ENCODE data around the gene LIMS1.
A peak's percentile ranks its signal among the peaks of the same experiment; 100 is the strongest.
"Not testable (repeated sequence)": the region's sequence is repeated elsewhere in the genome, so short reads cannot be mapped to it uniquely, and the experiment has no call there.

The LIMS1 gene

GRCh38 chr2:108672200-108672805, 138.0 kb downstream of the LIMS1 start:
- in situ Hi-C loops (cut with MboI; ENCODE audit: low pct_unique_long_range_greater_than_20kb, low sequenced_read_pairs); DNase-seq: not testable (repeated sequence)

- in situ Hi-C loops (cut with MboI; ENCODE audit: low pct_unique_long_range_greater_than_20kb, low sequenced_read_pairs); DNase-seq: not testable (repeated sequence)
Observed at GRCh38 chr2:108676522-108676921, 142.3 kb downstream of the LIMS1 start.

GRCh38 chr2:108677239-108677744, 143.0 kb downstream of the LIMS1 start:
- in situ Hi-C loops (cut with MboI; ENCODE audit: low pct_unique_long_range_greater_than_20kb, low sequenced_read_pairs): not testable (repeated sequence)
- DNase-seq: peak; percentile 47

GRCh38 chr2:108678198-108678651, 144.0 kb downstream of the LIMS1 start:
- in situ Hi-C loops (cut with MboI; ENCODE audit: low pct_unique_long_range_greater_than_20kb, low sequenced_read_pairs): not testable (repeated sequence)
- peak; percentile 63 for DNase-seq

- in situ Hi-C loops (cut with MboI; ENCODE audit: low pct_unique_long_range_greater_than_20kb, low sequenced_read_pairs); DNase-seq: not testable (repeated sequence)
Observed at GRCh38 chr2:108680805-108681204, 146.5 kb downstream of the LIMS1 start.

GRCh38 chr2:108688818-108689756, 154.8 kb downstream of the LIMS1 start:
- in situ Hi-C loops (cut with MboI; ENCODE audit: low pct_unique_long_range_greater_than_20kb, low sequenced_read_pairs); DNase-seq: not testable (repeated sequence)

- in situ Hi-C loops (cut with MboI; ENCODE audit: low pct_unique_long_range_greater_than_20kb, low sequenced_read_pairs); DNase-seq: not testable (repeated sequence)
Observed at GRCh38 chr2:108690001-108690400, 155.7 kb downstream of the LIMS1 start.

GRCh38 chr2:108691447-108691846, 157.2 kb downstream of the LIMS1 start:
- in situ Hi-C loops (cut with MboI; ENCODE audit: low pct_unique_long_range_greater_than_20kb, low sequenced_read_pairs): no loop called here
- DNase-seq: no peak

GRCh38 chr2:108701208-108701607, 166.9 kb downstream of the LIMS1 start:
- peak; percentile 15 for DNase-seq
- in situ Hi-C loops (cut with MboI; ENCODE audit: low pct_unique_long_range_greater_than_20kb, low sequenced_read_pairs): loop anchor here (25.0 kb wide), 1 partner anchor 89 kb away; no protein-coding TSS in a partner anchor

GRCh38 chr2:108701806-108702205, 167.5 kb downstream of the LIMS1 start:
- in situ Hi-C loops (cut with MboI; ENCODE audit: low pct_unique_long_range_greater_than_20kb, low sequenced_read_pairs): loop anchor here (25.0 kb wide), 1 partner anchor 90 kb away; no protein-coding TSS in a partner anchor
- DNase-seq: no peak

- in situ Hi-C loops (cut with MboI; ENCODE audit: low pct_unique_long_range_greater_than_20kb, low sequenced_read_pairs): loop anchor here (25.0 kb wide), 1 partner anchor 93 kb away; no protein-coding TSS in a partner anchor
- DNase-seq: no peak
Observed at GRCh38 chr2:108704871-108705270, 170.6 kb downstream of the LIMS1 start.

- in situ Hi-C loops (cut with MboI; ENCODE audit: low pct_unique_long_range_greater_than_20kb, low sequenced_read_pairs): loop anchor here (25.0 kb wide), 1 partner anchor 95 kb away; no protein-coding TSS in a partner anchor
- DNase-seq: no peak
Observed at GRCh38 chr2:108707300-108707699, 173.0 kb downstream of the LIMS1 start.

- in situ Hi-C loops (cut with MboI; ENCODE audit: low pct_unique_long_range_greater_than_20kb, low sequenced_read_pairs): loop anchor here (25.0 kb wide), 1 partner anchor 105 kb away; no protein-coding TSS in a partner anchor
- DNase-seq: not testable (repeated sequence)
Observed at GRCh38 chr2:108716971-108717370, 182.7 kb downstream of the LIMS1 start.

- in situ Hi-C loops (cut with MboI; ENCODE audit: low pct_unique_long_range_greater_than_20kb, low sequenced_read_pairs): loop anchor here (25.0 kb wide), 1 partner anchor 107 kb away; no protein-coding TSS in a partner anchor
- peak; percentile 94 for DNase-seq
Observed at GRCh38 chr2:108719149-108720044, 185.1 kb downstream of the LIMS1 start, which contains the start of gene RANBP2. Gene RANBP2 (plus strand): TSS chr2:108719482. CDS start chr2:108719607, 125 bp downstream.

GRCh38 chr2:108726048-108726447, 191.8 kb downstream of the LIMS1 start:
- DNase-seq; in situ Hi-C loops (cut with MboI; ENCODE audit: low pct_unique_long_range_greater_than_20kb, low sequenced_read_pairs): not testable (repeated sequence)

GRCh38 chr2:108734656-108735055, 200.4 kb downstream of the LIMS1 start:
- in situ Hi-C loops (cut with MboI; ENCODE audit: low pct_unique_long_range_greater_than_20kb, low sequenced_read_pairs); DNase-seq: not testable (repeated sequence)
